GM12892 (cell line): ENCODE data around the gene ENGASE.
A peak's percentile ranks its signal among the peaks of the same experiment; 100 is the strongest.

ENCODE experiments used
- DNase-seq: peaks from one replicate; pipeline ENCODE4 v3.0.0; 2011; ENCODE audit not compliant: insufficient read length
- FAIRE-seq: peaks from 2 replicates; lab custom pipeline; 2011; peaks lifted over from hg19 to GRCh38; lab: Jason Lieb, UNC
- POLR2A ChIP-seq: IDR thresholded peaks from 2 replicates; pipeline ENCODE4 v1.6.1; 2011; ENCODE audit warnings: low read depth, low read length, control low read depth
- POLR2AphosphoS5 ChIP-seq: IDR thresholded peaks from 2 replicates; pipeline ENCODE4 v1.6.1; 2011; ENCODE audit warnings: low read depth, low read length, control low read depth
- TAF1 ChIP-seq: IDR thresholded peaks from 2 replicates; pipeline ENCODE4 v1.6.1; 2011; ENCODE audit warnings: low read depth, mild to moderate bottlenecking, control low read depth, low read length, borderline replicate concordance

Gene ENGASE

GRCh38 chr17:79075446-79075750, 774 bp downstream of the ENGASE start:
- TF ChIP-seq POLR2AphosphoS5 (no peak), TAF1 (no peak), POLR2A (no peak)
- no peak for DNase-seq
- FAIRE-seq: no peak

DNA sequence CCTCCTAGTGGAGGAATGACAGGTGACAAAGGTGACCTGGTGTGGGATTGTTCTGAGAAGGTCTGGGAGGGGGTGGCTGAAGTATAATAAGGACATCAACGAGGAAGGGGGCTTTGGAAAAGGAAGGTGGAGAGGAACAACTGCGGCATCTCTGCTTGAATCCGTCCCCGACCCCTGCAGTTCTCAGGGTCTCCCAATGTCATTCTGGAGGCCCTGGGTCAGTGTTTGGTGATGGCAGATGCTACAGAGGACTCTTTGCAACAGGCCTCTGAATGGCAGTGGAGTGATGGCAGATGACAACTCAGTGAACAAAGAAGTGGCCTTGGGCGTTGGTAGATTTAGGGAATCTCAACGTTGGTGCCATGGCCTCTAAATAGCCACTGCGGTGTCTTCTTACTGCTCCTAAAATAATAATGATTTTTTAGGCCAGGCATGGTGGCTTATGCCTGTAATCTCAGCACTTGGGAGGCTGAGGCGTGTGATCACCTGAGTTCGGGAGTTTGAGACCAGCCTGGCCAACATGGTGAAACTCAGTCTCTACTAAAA, 1.3 kb downstream of the ENGASE start:
- no peak for FAIRE-seq
- no peak for DNase-seq
- TF ChIP-seq TAF1 (no peak), POLR2A (no peak), POLR2AphosphoS5 (no peak)

DNA sequence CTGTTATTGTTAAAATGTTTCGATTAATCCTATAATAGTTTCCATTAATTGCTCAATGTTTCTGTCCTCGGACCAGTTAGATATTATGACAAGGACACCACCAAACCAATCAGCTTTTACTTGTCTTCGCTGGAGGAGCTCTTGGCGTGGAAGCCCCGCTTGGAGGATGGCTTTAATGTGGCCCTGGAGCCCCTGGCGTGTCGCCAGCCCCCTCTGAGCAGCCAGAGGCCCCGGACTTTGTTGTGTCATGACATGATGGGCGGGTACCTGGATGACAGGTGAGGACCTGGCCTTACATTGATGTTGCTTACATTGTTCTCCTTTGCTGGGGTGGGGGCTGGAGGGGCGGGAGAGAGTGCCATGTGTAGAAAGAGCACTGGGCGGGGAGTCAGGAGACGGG, 3.0 kb downstream of the ENGASE start:
- no peak for TF ChIP-seq POLR2AphosphoS5
- no peak for TF ChIP-seq POLR2A
- DNase-seq (no peak), FAIRE-seq (no peak)

DNA sequence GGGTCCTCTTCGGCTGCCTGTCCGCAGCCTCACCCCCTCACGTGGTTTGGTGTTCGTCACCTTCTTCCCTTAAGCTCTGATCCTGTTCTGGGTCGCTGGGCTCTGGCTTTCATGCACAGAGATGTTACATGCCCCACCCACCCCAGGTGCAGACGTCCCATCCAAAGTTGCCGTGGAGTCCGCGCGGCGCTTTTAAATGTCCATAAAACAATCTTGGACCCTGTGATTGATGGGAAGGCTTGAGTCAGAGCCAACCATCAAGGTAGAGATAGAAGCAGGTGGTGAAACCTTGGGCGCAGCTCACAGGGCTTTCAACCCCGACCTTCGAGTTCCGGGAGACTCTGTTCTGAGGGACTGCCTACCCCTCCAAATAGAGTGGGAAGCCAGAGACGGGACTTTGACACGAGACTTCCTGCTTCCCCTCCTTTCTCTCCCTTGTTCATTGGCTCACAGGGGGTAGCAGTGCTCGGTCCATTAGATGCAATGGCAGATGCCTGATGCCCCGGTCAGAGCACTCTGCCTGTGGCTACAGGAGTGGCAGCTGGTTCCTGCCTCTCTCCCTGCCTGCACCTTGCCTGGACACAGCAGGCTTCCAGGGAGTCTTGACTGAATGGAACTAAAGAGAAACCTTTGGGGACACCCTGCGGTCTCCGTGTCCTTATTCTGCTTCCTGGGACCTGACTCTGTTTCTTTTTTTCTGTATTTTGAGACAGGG, 4.0 kb downstream of the ENGASE start:
- FAIRE-seq (no peak), DNase-seq (no peak)

GRCh38 chr17:79079421-79080200, 5.0 kb downstream of the ENGASE start:
- FAIRE-seq (no peak), DNase-seq (no peak)
- TF ChIP-seq TAF1 (no peak), POLR2AphosphoS5 (no peak), POLR2A (no peak)

More for the DNA sequence above, 4.0 kb downstream of the ENGASE start:
- TF ChIP-seq POLR2A: no peak
- TF ChIP-seq TAF1: no peak
- TF ChIP-seq POLR2AphosphoS5: no peak

- FAIRE-seq (no peak), DNase-seq (no peak)
- TF ChIP-seq POLR2AphosphoS5 (no peak), POLR2A (no peak), TAF1 (no peak)
These were observed 5.7 kb downstream of the ENGASE start for GRCh38 chr17:79080349-79080748.

DNA sequence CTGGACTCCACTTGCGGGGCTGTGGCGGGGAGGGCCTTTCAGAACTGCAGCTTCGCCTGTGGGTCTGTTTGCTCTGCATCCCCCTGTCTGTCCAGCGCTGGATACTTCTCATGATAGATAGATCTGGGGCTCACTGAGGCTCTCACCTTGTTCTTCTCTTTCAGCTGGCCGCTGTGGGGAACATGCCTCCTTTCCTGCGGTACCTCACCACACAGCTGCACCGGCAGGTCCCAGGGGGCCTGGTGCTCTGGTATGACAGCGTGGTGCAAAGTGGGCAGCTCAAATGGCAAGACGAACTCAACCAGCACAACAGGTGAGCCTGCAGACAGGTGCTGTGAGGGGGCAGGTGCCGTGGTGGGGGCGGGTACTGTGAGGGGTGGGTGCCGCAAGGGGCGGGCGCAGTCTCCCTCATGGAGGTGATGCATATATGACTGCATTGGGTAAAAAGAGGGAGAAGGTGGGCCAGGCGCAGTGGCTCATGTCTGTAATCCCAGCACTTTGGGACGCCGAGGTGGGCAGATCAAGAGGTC, 6.2 kb downstream of the ENGASE start:
- FAIRE-seq (no peak), DNase-seq (peak; percentile 4)
- TF ChIP-seq TAF1 (no peak), POLR2A (no peak), POLR2AphosphoS5 (no peak)

- FAIRE-seq (no peak), DNase-seq (peak; percentile 14)
- TF ChIP-seq POLR2A (no peak), POLR2AphosphoS5 (no peak), TAF1 (no peak)
These were observed 7.1 kb downstream of the ENGASE start for GRCh38 chr17:79081571-79082276.

DNA sequence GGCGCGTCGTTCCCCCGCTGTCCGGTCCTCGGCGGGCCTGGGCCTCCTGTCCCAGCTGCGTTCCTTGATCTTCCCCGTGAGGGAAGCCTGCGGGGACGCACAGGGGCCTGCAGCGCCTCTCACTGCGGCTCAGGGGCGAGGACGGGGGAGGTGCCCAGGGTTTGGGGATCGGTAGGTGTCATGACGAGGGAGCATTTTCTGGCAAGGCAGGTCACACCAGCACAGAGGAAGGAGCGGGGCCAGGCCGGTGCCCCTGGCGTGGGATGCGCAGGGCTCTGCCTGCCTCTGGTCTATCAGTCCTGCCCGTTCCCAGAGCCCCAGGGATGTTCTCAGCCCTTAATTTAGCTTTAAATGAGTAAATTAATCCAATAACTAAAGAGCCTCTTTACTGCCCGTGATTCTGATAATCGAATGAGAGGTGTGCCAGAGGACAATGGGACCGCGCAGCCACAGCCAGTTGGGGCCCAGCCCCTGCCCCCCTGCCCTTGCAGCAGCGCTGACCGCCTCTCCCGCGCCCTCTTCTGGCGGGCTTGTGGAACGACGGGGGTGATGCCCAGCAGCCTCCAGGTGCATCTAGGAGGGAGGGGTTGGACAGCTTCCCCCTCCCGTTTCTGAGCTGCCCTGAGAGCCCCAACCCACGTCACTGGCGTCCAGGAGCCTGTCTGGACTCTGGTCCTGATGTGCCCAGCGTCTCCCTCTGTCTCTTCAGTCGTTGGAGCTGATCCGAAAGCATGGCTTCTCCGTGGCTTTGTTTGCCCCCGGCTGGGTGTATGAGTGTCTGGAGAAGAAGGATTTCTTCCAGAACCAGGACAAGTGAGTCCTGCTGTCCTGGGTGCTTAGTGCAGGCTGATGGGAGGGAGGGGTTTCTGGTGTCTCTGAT, 7.9 kb downstream of the ENGASE start:
- TF ChIP-seq POLR2A: no peak
- TF ChIP-seq TAF1: no peak
- TF ChIP-seq POLR2AphosphoS5: no peak
- FAIRE-seq (peak; percentile 64), DNase-seq (peak; percentile 71)

DNA sequence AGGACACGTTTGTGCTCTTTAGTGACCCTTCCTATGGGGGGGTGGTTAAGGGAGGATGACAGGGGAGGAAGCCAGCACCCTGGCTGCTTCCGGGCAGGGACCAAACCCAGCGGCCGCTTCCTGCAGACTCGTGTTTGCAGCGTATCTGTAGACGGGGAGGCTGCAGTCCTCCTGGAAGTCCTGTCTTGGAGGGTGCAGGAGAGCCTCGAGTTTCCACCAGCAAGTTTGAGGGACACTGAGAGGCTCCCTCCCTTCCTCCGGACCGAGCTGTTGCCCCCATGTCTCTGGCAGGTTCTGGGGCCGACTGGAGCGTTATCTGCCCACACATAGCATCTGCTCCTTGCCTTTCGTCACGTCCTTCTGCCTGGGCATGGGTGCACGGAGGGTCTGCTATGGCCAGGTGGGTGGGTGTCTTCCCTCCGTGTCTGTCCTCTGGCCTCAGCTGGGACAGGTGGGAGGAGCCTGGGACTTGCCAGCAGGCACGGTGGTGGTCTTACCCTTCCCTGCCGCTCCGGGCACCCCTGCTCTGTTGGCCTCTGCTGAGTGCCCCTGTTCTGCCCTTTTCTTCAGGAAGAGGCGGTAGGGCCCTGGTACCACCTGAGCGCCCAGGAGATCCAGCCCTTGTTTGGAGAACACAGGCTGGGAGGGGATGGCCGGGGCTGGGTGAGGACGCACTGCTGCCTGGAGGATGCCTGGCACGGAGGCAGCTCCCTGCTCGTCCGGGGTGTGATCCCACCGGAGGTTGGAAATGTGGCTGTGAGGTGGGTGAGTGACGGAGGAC, 8.8 kb downstream of the ENGASE start:
- no peak for FAIRE-seq
- TF ChIP-seq POLR2A (no peak), TAF1 (no peak), POLR2AphosphoS5 (no peak)
- peak; percentile 26 for DNase-seq
